HCT116 (cell line): ENCODE measurements around the gene NOTCH4. TPM values are rescaled to one million over a fixed set of nuclear protein-coding genes. Genes with fewer than 3 reads are reported as not detected.

Experiments
- ATAC-seq: fragments of 200-7000 bp; cut with Tn5 transposase; 2 replicates; pipeline ENCODE4 v1.9.1; 2020; ENCODE audit warnings: mild to moderate bottlenecking, moderate library complexity
- BruUV-seq: library from RNA; stranded (reverse); fragments of 400-500 nt; replicated peaks from 2 replicates; lab custom pipeline; 2021; lab: Mats Ljungman, UMichigan
- CTCF ChIA-PET: fragments of 300-600 bp; sonication (Branson Sonifier 250); formaldehyde crosslinking; loops from one replicate; lab custom pipeline; 2021; ENCODE audit warnings: antibody characterized with exemption; lab: Charles Lee
- POLR2A ChIA-PET: fragments of 300-600, 350-600 bp; sonication (Branson Sonifier 250); formaldehyde crosslinking; loops from one replicate; lab custom pipeline; 2021; ENCODE audit warnings: antibody characterized with exemption; lab: Charles Lee
- RAD21 ChIA-PET, 2 experiments: fragments of 300-600 bp; sonication (Branson Sonifier 250); formaldehyde crosslinking; loops; one replicate each; lab custom pipeline; 2023; ENCODE audit warnings: low total read pairs in 2 of 2; ENCODE audit not compliant: uncharacterized antibody in 2 of 2, unreplicated experiment in 2 of 2, low non-redundant PET in 1 of 2; lab: Charles Lee
- DNase-seq: peaks from one replicate; pipeline ENCODE4 v3.0.0-alpha.2; 2010; ENCODE audit warnings: low read depth, low spot score
- H2AFZ ChIP-seq: fragments of 200-600 bp; shearing (Covaris generic), sonication (generic); 2 replicates; pipeline ENCODE4 v1.6.1; 2017; ENCODE audit warnings: low read depth, mixed run types, mixed read lengths, antibody characterized with exemption, low read length; ENCODE audit not compliant: poor library complexity, severe bottlenecking
- H3K27ac ChIP-seq: 2 replicates; pipeline ENCODE4 v1.5.1; 2012; ENCODE audit warnings: low read depth, low read length
- H3K27me3 ChIP-seq: fragments of 200-600 bp; sonication (generic); 2 replicates; pipeline ENCODE4 v1.6.1; 2016; ENCODE audit warnings: mixed run types, low read length, mixed read lengths; ENCODE audit not compliant: insufficient read depth
- H3K36me3 ChIP-seq, 2 experiments: fragments of 200-500 bp in 1 of 2; fragments of 200-600 bp in 1 of 2; sonication (Bioruptor generic) in 1 of 2; sonication (generic) in 1 of 2; 2 replicates each; pipeline versions ENCODE4 v1.5.1 to v1.6.1; 2014 to 2016; ENCODE audit warnings: low read length in 2 of 2, inconsistent platforms in 1 of 2, mixed read lengths in 1 of 2, mixed run types in 1 of 2; ENCODE audit not compliant: insufficient read depth in 2 of 2, control insufficient read depth in 1 of 2
- H3K4me1 ChIP-seq, 2 experiments: fragments of 200-600 bp in 1 of 2; sonication (generic) in 1 of 2; 2 replicates each; pipeline versions ENCODE4 v1.5.1 to v1.6.1; 2012 to 2017; ENCODE audit warnings: low read length in 2 of 2, inconsistent platforms in 1 of 2, mild to moderate bottlenecking in 1 of 2, mixed read lengths in 1 of 2, mixed run types in 1 of 2, moderate library complexity in 1 of 2; ENCODE audit not compliant: insufficient read depth in 2 of 2, control insufficient read depth in 1 of 2
- H3K4me2 ChIP-seq: fragments of 200-600 bp; sonication (generic); 2 replicates; pipeline ENCODE4 v1.6.1; 2017; ENCODE audit warnings: mixed run types, low read length, mixed read lengths
- H3K4me3 ChIP-seq, 2 experiments: fragments of 200-600 bp in 1 of 2; sonication (generic) in 1 of 2; replicated peaks in 1 of 2; 2 replicates each; pipeline ENCODE4 v1.5.1; 2011 to 2016; ENCODE audit warnings: low read length in 2 of 2, control low read depth in 1 of 2, low read depth in 1 of 2, mild to moderate bottlenecking in 1 of 2, mixed read lengths in 1 of 2, mixed run types in 1 of 2
- H3K79me2 ChIP-seq: fragments of 200-600 bp; sonication (generic); 2 replicates; pipeline ENCODE4 v1.6.1; 2017; ENCODE audit warnings: mild to moderate bottlenecking, mixed run types, low read length, moderate library complexity, mixed read lengths; ENCODE audit not compliant: insufficient read depth
- H3K9ac ChIP-seq: fragments of 200-600 bp; sonication (generic); 2 replicates; pipeline ENCODE4 v1.6.1; 2016; ENCODE audit warnings: low read length, mixed read lengths
- H3K9me2 ChIP-seq: fragments of 200-600 bp; sonication (generic), shearing (Covaris generic); 2 replicates; pipeline ENCODE4 v1.6.1; 2017; ENCODE audit warnings: mixed run types, mild to moderate bottlenecking, moderate library complexity; ENCODE audit not compliant: insufficient read depth
- H3K9me3 ChIP-seq, 2 experiments: fragments of 200-500 bp in 1 of 2; fragments of 200-600 bp in 1 of 2; sonication (Bioruptor generic) in 1 of 2; sonication (generic) in 1 of 2; 2 replicates each; pipeline ENCODE4 v1.6.1; 2014 to 2017; ENCODE audit warnings: low read length in 2 of 2, mixed read lengths in 2 of 2, inconsistent platforms in 1 of 2, low read depth in 1 of 2, mild to moderate bottlenecking in 1 of 2, mixed run types in 1 of 2, moderate library complexity in 1 of 2; ENCODE audit not compliant: control insufficient read depth in 1 of 2, insufficient read depth in 1 of 2
- H4K20me1 ChIP-seq: fragments of 200-600 bp; sonication (generic), shearing (Covaris generic); 2 replicates; pipeline ENCODE4 v1.6.1; 2017; ENCODE audit warnings: mixed run types, mild to moderate bottlenecking, moderate library complexity; ENCODE audit not compliant: insufficient read depth
- CEBPB ChIP-seq: IDR thresholded peaks from 2 replicates; pipeline ENCODE4 v1.6.1; 2012; ENCODE audit warnings: low read depth
- ELF1 ChIP-seq: IDR thresholded peaks from 2 replicates; pipeline ENCODE4 v1.6.1; 2012; ENCODE audit warnings: low read depth, borderline replicate concordance
- EZH2 ChIP-seq: fragments of 200-600 bp; sonication (generic); IDR thresholded peaks from 2 replicates; pipeline ENCODE4 v1.6.1; 2017; ENCODE audit warnings: antibody characterized with exemption, mixed run types
- FOSL1 ChIP-seq: IDR thresholded peaks from 2 replicates; pipeline ENCODE4 v1.6.1; 2012; ENCODE audit warnings: low read depth
- JUND ChIP-seq: IDR thresholded peaks from 2 replicates; pipeline ENCODE4 v1.6.1; 2012
- POLR2A ChIP-seq: IDR thresholded peaks from 2 replicates; pipeline ENCODE4 v1.7.0; 2011; ENCODE audit warnings: borderline replicate concordance; ENCODE audit not compliant: insufficient read depth, insufficient read length; ENCODE audit errors: extremely low read depth
- RAD21 ChIP-seq: IDR thresholded peaks from 2 replicates; pipeline ENCODE4 v1.6.1; 2012; ENCODE audit warnings: low read depth, mild to moderate bottlenecking
- SP1 ChIP-seq: IDR thresholded peaks from 2 replicates; pipeline ENCODE4 v1.6.1; 2012; ENCODE audit warnings: low read depth
- SRF ChIP-seq: IDR thresholded peaks from 2 replicates; pipeline ENCODE4 v1.6.1; 2012; ENCODE audit warnings: low read depth
- YY1 ChIP-seq: IDR thresholded peaks from 2 replicates; pipeline ENCODE4 v1.6.1; 2011; ENCODE audit warnings: low read length, low read depth, moderate library complexity, mild to moderate bottlenecking; ENCODE audit not compliant: insufficient replicate concordance; ENCODE audit errors: extremely low read depth
- ZFX ChIP-seq: fragments of 450-650 bp; IDR thresholded peaks from 2 replicates; pipeline ENCODE4 v1.6.1; 2017
- ZNF274 ChIP-seq: fragments of 200-500 bp; sonication (Bioruptor generic); IDR thresholded peaks from 2 replicates; pipeline ENCODE4 v1.6.1; 2014; ENCODE audit warnings: mild to moderate bottlenecking, low read depth, low read length, inconsistent platforms
- intact Hi-C: fragments of 100-400 bp; cut with micrococcal nuclease; formaldehyde crosslinking; loops from 2 replicates; pipeline ENCODE4 v1.10.0; 2022
- total RNA-seq: library from RNA; stranded (reverse); gene quantifications from one replicate; pipeline ENCODE4 v1.2.1, GENCODE V29; 2021; ENCODE audit not compliant: unreplicated experiment
- TF ChIP-seq, protein P1 (sequence below), 3 experiments: fragments of 200-600 bp in 1 of 3; sonication (generic) in 1 of 3; IDR thresholded peaks in 2 of 3; conservative IDR thresholded peaks in 1 of 3; 2 replicates each; pipeline ENCODE4 v1.5.1; 2012 to 2017; ENCODE audit warnings: low read depth in 2 of 3, low read length in 2 of 3, antibody characterized with exemption in 1 of 3, borderline replicate concordance in 1 of 3, control low read depth in 1 of 3, mild to moderate bottlenecking in 1 of 3, mixed read lengths in 1 of 3, mixed run types in 1 of 3, moderate library complexity in 1 of 3; ENCODE audit not compliant: insufficient read depth in 1 of 3
- TF ChIP-seq, protein P2 (sequence below): IDR thresholded peaks from 2 replicates; pipeline ENCODE4 v1.6.1; 2012
- TF ChIP-seq, protein P3 (sequence below): IDR thresholded peaks from 2 replicates; pipeline ENCODE4 v1.6.1; 2011; ENCODE audit warnings: mild to moderate bottlenecking, low read length, moderate library complexity; ENCODE audit not compliant: insufficient replicate concordance; ENCODE audit errors: extremely low read depth

Gene NOTCH4
- total RNA-seq, 1 experiment from 2014 or later = 0.81 TPM

DNA sequence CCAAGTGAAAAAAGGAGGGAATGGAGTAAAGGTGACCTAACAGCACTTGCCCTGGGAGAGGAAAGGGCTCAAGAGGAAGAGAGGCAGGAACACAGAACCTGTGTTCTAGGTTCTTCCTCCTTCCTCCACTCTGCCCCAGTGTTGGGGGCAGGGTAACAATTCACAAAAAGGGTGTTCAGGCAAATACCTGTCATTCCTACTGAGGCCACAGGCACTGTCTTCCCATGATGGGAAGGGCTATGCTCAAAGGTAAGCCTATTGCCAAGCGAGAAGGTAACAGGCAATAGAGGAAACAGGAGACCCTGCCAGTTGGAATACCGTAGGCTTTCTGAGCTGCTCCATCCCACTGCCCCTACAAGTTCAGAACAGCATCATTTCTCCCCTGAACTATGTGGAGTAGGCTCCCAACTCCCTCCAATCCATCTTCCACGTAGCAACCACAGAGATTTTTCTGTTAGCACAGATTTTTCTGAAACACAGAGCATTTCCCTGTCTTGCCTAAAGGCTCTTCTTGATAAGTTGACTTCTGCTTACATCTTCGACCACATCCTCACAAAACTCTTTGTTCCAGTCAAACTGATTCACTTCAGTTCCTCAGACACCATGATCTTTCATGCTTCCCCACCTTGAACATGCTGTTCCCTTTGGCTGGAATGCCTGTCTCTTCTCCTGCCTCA is 50.7 kb downstream of the NOTCH4 start:
- peaks cover 20 to 42% of the 10 kb centered on the region in 2 experiments for H3K4me1 ChIP-seq
- ATAC-seq = no peak
- H4K20me1 ChIP-seq = no peaks in the 10 kb centered on the region
- CTCF ChIA-PET = no interaction called here
- no peak for DNase-seq
- no peak overlapping the region for H3K27ac ChIP-seq
- H3K9ac ChIP-seq = no peak overlapping the region
- no TSS peak for BruUV-seq
- no peak overlapping the region for H3K4me3 ChIP-seq
- RAD21 ChIA-PET = no interaction called here
- H3K79me2 ChIP-seq = peaks cover 17% of the 10 kb centered on the region
- no peak for TF ChIP-seq JUND
- TF ChIP-seq ZNF274 = no peak
- no peak for TF ChIP-seq ELF1
- TF ChIP-seq RAD21 = no peak
- no peak for TF ChIP-seq FOSL1
- TF ChIP-seq, protein P1, sequence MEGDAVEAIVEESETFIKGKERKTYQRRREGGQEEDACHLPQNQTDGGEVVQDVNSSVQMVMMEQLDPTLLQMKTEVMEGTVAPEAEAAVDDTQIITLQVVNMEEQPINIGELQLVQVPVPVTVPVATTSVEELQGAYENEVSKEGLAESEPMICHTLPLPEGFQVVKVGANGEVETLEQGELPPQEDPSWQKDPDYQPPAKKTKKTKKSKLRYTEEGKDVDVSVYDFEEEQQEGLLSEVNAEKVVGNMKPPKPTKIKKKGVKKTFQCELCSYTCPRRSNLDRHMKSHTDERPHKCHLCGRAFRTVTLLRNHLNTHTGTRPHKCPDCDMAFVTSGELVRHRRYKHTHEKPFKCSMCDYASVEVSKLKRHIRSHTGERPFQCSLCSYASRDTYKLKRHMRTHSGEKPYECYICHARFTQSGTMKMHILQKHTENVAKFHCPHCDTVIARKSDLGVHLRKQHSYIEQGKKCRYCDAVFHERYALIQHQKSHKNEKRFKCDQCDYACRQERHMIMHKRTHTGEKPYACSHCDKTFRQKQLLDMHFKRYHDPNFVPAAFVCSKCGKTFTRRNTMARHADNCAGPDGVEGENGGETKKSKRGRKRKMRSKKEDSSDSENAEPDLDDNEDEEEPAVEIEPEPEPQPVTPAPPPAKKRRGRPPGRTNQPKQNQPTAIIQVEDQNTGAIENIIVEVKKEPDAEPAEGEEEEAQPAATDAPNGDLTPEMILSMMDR (IDR thresholded peaks at IDR 0.05 in 2 of 3, conservative IDR thresholded peaks at IDR 0.05 in 1 of 3; ENCODE audit: borderline replicate concordance in 1 of 3, insufficient read depth in 1 of 3, low read depth in 2 of 3, low read length in 2 of 3) = no peak
- no peak for TF ChIP-seq SP1
- TF ChIP-seq, protein P2, sequence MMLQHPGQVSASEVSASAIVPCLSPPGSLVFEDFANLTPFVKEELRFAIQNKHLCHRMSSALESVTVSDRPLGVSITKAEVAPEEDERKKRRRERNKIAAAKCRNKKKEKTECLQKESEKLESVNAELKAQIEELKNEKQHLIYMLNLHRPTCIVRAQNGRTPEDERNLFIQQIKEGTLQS = no peak
- TF ChIP-seq, protein P3, sequence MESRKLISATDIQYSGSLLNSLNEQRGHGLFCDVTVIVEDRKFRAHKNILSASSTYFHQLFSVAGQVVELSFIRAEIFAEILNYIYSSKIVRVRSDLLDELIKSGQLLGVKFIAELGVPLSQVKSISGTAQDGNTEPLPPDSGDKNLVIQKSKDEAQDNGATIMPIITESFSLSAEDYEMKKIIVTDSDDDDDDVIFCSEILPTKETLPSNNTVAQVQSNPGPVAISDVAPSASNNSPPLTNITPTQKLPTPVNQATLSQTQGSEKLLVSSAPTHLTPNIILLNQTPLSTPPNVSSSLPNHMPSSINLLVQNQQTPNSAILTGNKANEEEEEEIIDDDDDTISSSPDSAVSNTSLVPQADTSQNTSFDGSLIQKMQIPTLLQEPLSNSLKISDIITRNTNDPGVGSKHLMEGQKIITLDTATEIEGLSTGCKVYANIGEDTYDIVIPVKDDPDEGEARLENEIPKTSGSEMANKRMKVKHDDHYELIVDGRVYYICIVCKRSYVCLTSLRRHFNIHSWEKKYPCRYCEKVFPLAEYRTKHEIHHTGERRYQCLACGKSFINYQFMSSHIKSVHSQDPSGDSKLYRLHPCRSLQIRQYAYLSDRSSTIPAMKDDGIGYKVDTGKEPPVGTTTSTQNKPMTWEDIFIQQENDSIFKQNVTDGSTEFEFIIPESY = no peak
- TF ChIP-seq EZH2 = no peak
- TF ChIP-seq CEBPB = no peak
- no peak for TF ChIP-seq SRF
- no peak for TF ChIP-seq ZFX
- TF ChIP-seq POLR2A = no peak
- TF ChIP-seq YY1 = no peak
- no peak overlapping the region for H2AFZ ChIP-seq
- H3K4me2 ChIP-seq = peak overlapping the region; percentile 36
- H3K9me3 ChIP-seq = no peaks in the 10 kb centered on the region
- H3K9me2 ChIP-seq = no peaks in the 10 kb centered on the region
- H3K27me3 ChIP-seq = no peaks in the 10 kb centered on the region
- peaks cover 0 to 15% of the 10 kb centered on the region in 2 experiments; a peak in 3 of 4 replicates for H3K36me3 ChIP-seq
- intact Hi-C loops = no loop called here
- POLR2A ChIA-PET = no interaction called here
